Measurements from ENCODE around the gene RAB27A.
"Not testable (repeated sequence)": the region's sequence is repeated elsewhere in the genome, so short reads cannot be mapped to it uniquely, and the experiment has no call there.

The RAB27A gene

GRCh38 chr15:55282284-55282833 lies 7.3 kb downstream of the RAB27A start:
- no peak for DNase-seq (ENCODE audit: low read depth in 2 of 3, low spot score in 2 of 3)

GRCh38 chr15:55281517-55282228 lies 7.9 kb downstream of the RAB27A start:
- DNase-seq (ENCODE audit: low read depth in 2 of 3, low spot score in 2 of 3): no peak

- not testable (repeated sequence) for DNase-seq (ENCODE audit: low read depth in 2 of 3, low spot score in 2 of 3)
These were observed 9.0 kb downstream of the RAB27A start for GRCh38 chr15:55280589-55280988.

- DNase-seq (ENCODE audit: low read depth in 2 of 3, low spot score in 2 of 3): no peak
These were observed 9.8 kb downstream of the RAB27A start for GRCh38 chr15:55279746-55280351.

- no peak for DNase-seq (ENCODE audit: low read depth in 2 of 3, low spot score in 2 of 3)
These were observed 10.4 kb downstream of the RAB27A start for GRCh38 chr15:55279100-55279745.

GRCh38 chr15:55277715-55278114 lies 11.9 kb downstream of the RAB27A start:
- no peak for DNase-seq (ENCODE audit: low read depth in 2 of 3, low spot score in 2 of 3)

GRCh38 chr15:55277116-55277564 lies 12.5 kb downstream of the RAB27A start:
- no peak for DNase-seq (ENCODE audit: low read depth in 2 of 3, low spot score in 2 of 3)

- no peak for DNase-seq (ENCODE audit: low read depth in 2 of 3, low spot score in 2 of 3)
These were observed 13.3 kb downstream of the RAB27A start for GRCh38 chr15:55276324-55276723.

- no peak for DNase-seq (ENCODE audit: low read depth in 2 of 3, low spot score in 2 of 3)
These were observed 19.3 kb downstream of the RAB27A start for GRCh38 chr15:55270291-55270690.

- no peak for DNase-seq (ENCODE audit: low read depth in 2 of 3, low spot score in 2 of 3)
These were observed 21.4 kb downstream of the RAB27A start for GRCh38 chr15:55268176-55268695.

- DNase-seq (ENCODE audit: low read depth in 2 of 3, low spot score in 2 of 3): peak in 1 of 3 experiments; percentile 45
These were observed 22.0 kb downstream of the RAB27A start for GRCh38 chr15:55267401-55268175.

GRCh38 chr15:55266547-55266946 lies 23.1 kb downstream of the RAB27A start:
- no peak for DNase-seq (ENCODE audit: low read depth in 2 of 3, low spot score in 2 of 3)

GRCh38 chr15:55260562-55261131 lies 29.0 kb downstream of the RAB27A start:
- DNase-seq (ENCODE audit: low read depth in 2 of 3, low spot score in 2 of 3): no peak

GRCh38 chr15:55257938-55258337 lies 31.7 kb downstream of the RAB27A start:
- DNase-seq (ENCODE audit: low read depth in 2 of 3, low spot score in 2 of 3): no peak

GRCh38 chr15:55257012-55257670 lies 32.5 kb downstream of the RAB27A start:
- no peak for DNase-seq (ENCODE audit: low read depth in 2 of 3, low spot score in 2 of 3)

- no peak for DNase-seq (ENCODE audit: low read depth in 2 of 3, low spot score in 2 of 3)
These were observed 33.2 kb downstream of the RAB27A start for GRCh38 chr15:55256281-55257011.

- no peak for DNase-seq (ENCODE audit: low read depth in 2 of 3, low spot score in 2 of 3)
These were observed 33.9 kb downstream of the RAB27A start for GRCh38 chr15:55255714-55256113.

- DNase-seq (ENCODE audit: low read depth in 2 of 3, low spot score in 2 of 3): no peak
These were observed 34.5 kb downstream of the RAB27A start for GRCh38 chr15:55254916-55255679.

GRCh38 chr15:55253580-55253979 lies 36.0 kb downstream of the RAB27A start:
- no peak for DNase-seq (ENCODE audit: low read depth in 2 of 3, low spot score in 2 of 3)

All from activated CD8-positive, alpha-beta memory T cell treated with anti-CD3 and anti-CD28 coated beads for 48 hours (primary cell).